ENCODE measurements around the gene RAB3D.
"Not testable (repeated sequence)": the region's sequence is repeated elsewhere in the genome, so short reads cannot be mapped to it uniquely, and the experiment has no call there.

Gene RAB3D

GRCh38 chr19:11347546-11348039 lies 8.1 kb upstream of the RAB3D start:
- in situ Hi-C loops (cut with MboI; ENCODE audit: low sequenced_read_pairs, unreplicated experiment) = no loop called here
- no peak for DNase-seq (ENCODE audit: low spot score)
- TF ChIP-seq, protein P1, sequence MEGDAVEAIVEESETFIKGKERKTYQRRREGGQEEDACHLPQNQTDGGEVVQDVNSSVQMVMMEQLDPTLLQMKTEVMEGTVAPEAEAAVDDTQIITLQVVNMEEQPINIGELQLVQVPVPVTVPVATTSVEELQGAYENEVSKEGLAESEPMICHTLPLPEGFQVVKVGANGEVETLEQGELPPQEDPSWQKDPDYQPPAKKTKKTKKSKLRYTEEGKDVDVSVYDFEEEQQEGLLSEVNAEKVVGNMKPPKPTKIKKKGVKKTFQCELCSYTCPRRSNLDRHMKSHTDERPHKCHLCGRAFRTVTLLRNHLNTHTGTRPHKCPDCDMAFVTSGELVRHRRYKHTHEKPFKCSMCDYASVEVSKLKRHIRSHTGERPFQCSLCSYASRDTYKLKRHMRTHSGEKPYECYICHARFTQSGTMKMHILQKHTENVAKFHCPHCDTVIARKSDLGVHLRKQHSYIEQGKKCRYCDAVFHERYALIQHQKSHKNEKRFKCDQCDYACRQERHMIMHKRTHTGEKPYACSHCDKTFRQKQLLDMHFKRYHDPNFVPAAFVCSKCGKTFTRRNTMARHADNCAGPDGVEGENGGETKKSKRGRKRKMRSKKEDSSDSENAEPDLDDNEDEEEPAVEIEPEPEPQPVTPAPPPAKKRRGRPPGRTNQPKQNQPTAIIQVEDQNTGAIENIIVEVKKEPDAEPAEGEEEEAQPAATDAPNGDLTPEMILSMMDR (IDR thresholded peaks at IDR 0.05; ENCODE audit: borderline replicate concordance, control extremely low read depth, extremely low read depth, insufficient read depth, missing control alignments) = no peak

DNA sequence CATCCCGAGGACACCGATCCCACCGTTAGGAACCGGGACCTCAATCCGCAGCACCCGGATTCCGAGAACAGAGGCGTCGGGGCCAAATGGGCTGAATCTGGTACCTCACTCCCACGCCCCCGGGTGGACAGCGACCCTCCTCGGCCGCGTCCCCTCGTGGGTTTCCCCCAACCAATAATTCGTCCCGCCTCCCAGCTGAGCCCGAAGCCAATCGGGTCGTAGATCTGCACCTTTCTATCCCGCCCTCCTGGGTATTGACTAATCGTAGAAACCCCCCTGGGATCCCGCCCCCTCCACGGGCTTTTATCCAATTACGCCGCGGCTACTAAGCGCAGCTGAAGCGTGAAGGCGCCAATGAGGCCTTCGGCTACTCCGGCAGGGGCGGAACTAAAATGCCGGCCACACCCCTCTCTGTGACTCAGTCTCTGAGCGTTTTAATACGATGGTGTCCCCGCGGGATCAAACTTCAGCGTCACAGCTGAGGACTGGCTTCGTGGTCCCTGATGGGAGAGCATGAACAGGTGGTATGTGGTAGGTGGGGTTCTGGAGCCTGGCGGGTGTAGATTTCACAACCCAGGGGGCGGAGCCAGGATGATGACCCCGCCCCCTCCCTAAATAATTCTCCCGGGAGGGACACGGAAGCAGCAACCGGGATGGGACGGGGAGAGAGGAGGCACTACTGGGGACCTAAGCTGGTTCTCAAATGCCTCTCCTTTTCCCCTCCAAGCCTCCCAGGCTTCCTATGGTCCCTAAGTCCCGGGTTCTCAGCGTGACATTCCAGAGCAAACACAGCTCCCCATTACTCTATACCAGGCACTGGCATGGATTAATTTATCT lies 6.9 kb upstream of the RAB3D start, which contains the start of the genes CCDC159 and TMEM205:
Gene CCDC159, plus strand, starts transcription at position 416 of the 837 bp plus-strand sequence. Its CDS starts 88 bp downstream, at position 504.
Gene TMEM205, minus strand, starts transcription at position 165 of the 837 bp plus-strand sequence. CDS start 649 bp downstream, outside the sequence.
- peak; percentile 97 for DNase-seq (ENCODE audit: low spot score)

GRCh38 chr19:11345122-11345803 lies 5.8 kb upstream of the RAB3D start:
- TF ChIP-seq, protein P1 (IDR thresholded peaks at IDR 0.05; ENCODE audit: borderline replicate concordance, control extremely low read depth, extremely low read depth, insufficient read depth, missing control alignments) = no peak
- DNase-seq (ENCODE audit: low spot score) = no peak
- in situ Hi-C loops (cut with MboI; ENCODE audit: low sequenced_read_pairs, unreplicated experiment) = no loop called here

More for the DNA sequence above, 6.9 kb upstream of the RAB3D start, which contains the start of the genes CCDC159 and TMEM205:
- TF ChIP-seq, protein P1 (IDR thresholded peaks at IDR 0.05; ENCODE audit: borderline replicate concordance, control extremely low read depth, extremely low read depth, insufficient read depth, missing control alignments) = no peak
- in situ Hi-C loops (cut with MboI; ENCODE audit: low sequenced_read_pairs, unreplicated experiment) = no loop called here

DNA sequence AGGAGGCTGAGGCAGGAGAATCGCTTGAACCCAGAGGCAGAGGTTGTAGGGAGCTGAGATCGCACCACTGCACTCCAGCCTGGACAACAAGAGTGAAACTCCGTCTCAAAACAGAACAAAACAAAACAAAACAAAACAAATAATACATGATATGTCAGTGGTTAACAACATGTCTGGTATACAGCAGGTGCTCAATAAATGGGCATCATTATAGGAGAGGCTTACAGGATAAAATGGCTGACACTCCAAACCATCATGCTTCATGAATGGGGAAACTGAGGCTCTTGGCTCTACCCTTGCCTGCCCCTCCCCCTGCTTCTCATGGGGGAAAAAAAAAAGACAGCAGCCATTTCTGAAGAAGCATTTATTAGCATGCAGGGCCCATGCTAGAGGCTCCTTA lies 3.0 kb upstream of the RAB3D start:
- TF ChIP-seq, protein P1 (IDR thresholded peaks at IDR 0.05; ENCODE audit: borderline replicate concordance, control extremely low read depth, extremely low read depth, insufficient read depth, missing control alignments) = no peak
- DNase-seq (ENCODE audit: low spot score) = no peak
- in situ Hi-C loops (cut with MboI; ENCODE audit: low sequenced_read_pairs, unreplicated experiment) = no loop called here

- in situ Hi-C loops (cut with MboI; ENCODE audit: low sequenced_read_pairs, unreplicated experiment); DNase-seq (ENCODE audit: low spot score): not testable (repeated sequence)
Observed at GRCh38 chr19:11340099-11340467, 626 bp upstream of the RAB3D start.

GRCh38 chr19:11338569-11339253 lies 746 bp downstream of the RAB3D start:
- TF ChIP-seq, protein P1 (IDR thresholded peaks at IDR 0.05; ENCODE audit: borderline replicate concordance, control extremely low read depth, extremely low read depth, insufficient read depth, missing control alignments) = no peak
- no peak for DNase-seq (ENCODE audit: low spot score)
- in situ Hi-C loops (cut with MboI; ENCODE audit: low sequenced_read_pairs, unreplicated experiment) = no loop called here

Measured in GM13976 (cell line).